HG03432 (cell line): ENCODE results near the gene DENND1A.
"Not testable (repeated sequence)": the region's sequence is repeated elsewhere in the genome, so short reads cannot be mapped to it uniquely, and the experiment has no call there.

Experiments used
- ATAC-seq: cut with Tn5 transposase; IDR thresholded peaks from one replicate; pipeline ENCODE4 v1.9.1; 2021; ENCODE audit warnings: mild to moderate bottlenecking, moderate library complexity; ENCODE audit not compliant: unreplicated experiment

The DENND1A gene

DNA sequence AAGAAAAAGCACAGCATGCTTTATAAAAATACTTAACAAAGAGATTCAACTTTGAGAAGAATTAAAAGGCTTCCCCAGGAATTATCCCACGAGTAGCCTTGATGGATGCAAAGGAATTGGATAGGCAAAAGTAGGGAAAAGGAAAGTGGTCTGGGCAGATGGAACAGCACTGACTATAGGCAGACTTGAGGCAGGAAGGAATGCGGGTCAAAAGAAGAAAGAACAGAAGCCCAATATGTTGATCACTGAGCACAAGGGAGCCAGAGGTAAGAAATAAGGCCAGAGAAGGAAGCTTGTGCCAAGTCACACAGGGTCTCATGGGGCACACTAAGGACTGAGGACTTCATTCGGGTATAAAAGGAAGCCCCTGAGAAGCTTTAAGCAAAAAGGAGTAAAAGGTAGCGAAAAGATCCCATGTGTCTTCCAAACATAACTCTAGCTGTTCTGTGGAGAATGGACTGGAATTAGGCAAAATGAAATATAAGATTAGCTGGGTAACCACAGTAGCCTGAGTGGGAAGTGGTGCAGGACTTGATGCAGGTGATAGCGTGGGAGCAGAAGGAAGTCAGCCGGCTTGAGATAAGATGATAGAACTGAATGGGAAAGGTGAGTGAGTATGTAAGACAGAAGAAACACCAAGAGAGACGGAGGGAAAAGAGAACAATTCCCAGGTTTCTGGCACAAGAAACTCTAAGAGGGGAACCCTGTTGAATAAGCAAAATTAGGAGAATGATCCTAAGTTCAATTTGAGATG is 106.6 kb downstream of the DENND1A start:
- no peak for ATAC-seq

DNA sequence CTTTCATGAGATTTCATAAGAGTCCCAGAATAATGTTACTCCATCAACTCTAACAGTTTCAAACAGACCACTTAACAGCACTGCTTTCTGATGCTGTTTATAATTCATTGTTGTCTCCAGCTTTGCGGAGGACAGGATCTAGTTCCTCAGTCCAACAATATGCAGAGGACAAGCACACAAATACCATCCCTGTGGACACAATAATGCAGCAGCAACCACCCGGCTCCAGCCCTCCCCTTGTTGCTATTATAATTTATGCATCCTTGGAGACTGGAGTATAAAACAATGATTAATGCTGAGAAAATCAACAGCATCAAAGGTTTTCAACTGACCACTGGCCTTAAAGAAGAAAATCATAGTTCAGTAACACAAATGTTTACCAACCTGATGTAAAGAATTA is 108.3 kb downstream of the DENND1A start:
- no peak for ATAC-seq

DNA sequence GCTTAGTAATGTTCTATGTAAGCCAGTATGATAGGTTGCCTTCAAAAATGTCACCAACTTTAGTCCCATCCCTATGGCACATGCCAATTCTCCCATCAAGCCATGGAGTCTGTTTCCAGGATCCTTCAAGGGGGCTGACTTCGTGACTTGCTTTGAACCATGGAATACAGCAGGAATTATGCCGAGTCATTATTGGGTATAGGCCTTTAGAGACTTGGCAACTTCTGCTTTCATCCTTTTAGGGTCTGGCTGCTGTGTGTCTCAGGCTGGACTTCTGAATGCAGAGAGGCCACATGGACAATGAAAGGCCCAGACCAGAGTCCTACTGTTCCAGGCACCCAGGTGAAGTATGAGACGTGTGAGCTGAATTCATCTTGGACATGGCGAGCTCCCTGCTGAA is 109.8 kb downstream of the DENND1A start:
- no peak for ATAC-seq

DNA sequence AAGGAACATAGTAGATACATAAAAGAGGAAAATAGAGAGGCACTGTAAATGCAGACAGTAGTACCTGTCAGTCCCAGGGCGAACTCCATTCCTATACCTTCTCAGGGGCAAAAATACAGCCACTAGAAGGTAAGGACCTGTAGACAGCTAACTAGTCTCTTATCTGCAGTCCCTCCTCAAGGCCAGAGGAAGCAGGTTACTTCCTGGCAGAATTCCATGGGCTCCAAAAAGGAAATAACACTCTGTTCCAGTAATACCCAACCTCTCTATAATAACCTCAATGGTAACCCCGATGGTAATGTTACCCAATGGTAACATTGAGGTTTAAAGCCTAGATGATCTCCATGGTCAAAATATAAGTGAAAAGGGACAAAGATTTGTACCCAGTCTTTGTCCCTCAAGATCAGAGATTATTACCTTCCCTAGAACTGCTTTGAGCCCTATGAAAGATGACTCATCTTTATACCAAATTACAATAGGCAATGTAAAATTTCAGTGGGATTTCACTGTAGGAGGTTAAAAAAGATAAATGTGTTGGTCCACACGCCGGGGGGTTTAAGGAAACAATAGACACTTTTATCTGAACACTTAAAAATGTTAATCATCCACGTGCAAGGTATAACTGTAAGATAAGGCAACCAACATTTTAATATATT is 113.0 kb downstream of the DENND1A start:
- no peak for ATAC-seq

DNA sequence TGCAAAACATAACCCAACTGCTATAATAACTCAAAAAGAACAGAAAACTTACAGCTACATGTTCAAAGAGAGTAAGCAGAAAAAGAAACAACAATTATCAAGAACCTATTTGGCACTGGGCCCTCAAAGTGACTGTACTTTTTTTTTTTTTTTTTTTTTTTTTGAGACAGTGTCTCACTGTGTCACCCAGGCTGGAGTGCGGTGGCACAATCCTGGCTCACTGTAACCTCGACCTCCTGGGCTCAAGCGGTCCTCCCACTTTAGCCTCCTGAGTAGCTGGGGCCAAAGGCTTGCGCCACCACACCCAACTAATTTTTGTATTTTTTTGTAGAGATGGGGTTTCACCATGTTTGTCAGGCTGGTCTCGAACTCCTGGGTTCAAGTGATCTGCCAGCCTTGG is 114.1 kb downstream of the DENND1A start:
- not testable (repeated sequence) for ATAC-seq

DNA sequence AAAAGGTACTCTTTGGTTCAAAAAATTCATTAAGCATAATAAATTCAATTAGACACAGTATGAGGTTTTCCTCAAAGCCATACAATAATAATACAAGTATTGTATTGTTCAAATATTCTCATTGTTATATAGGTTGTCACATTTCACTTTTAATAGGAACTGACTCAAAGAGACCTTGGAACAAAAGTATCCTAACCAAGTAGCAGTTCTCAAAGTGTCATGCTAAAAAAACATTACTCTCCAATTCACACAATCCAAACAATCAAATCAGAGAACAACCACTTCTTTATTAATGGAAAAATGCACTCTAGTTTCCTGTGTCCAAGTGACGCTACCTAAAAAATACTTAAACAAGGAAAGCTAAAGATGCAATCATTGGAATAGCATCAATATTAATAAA is 115.4 kb downstream of the DENND1A start:
- no peak for ATAC-seq

DNA sequence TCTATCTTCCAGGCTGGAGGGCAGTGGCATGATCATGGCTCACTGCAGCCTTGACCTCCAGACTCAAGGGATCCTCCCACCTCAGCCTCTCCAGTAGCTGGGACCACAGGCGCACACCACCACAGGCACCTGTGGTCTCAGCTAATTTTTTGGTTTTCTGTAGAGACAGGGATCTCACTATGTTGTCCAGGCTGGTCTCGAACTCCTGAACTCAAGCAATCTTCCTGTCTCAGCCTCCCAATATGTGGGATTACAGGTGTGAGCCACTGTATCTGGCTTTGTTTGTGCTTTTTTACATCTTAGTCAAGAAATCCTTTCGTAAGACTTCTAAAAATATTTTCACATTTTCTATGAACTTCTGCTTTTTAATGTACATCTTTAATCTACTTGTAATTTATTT is 116.9 kb downstream of the DENND1A start:
- ATAC-seq, result no peak

DNA sequence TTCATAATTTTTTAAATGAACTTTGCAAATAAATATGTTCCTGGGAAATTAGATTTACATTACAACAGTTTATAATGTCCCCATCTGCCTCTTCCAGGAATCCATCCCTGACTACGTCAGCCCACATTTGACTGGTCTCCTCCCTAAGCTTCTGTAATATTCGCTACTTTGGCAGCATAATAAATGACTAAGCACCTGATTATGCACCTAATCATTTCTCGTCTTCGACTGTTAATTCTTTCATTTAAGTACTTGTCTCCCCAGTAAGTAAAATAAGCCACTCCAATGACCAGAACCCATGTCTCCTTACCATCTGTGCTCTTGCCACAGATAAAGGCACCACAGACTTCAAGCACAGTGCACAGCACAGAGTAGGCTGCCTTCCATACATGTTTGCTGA is 122.7 kb downstream of the DENND1A start:
- no peak for ATAC-seq

DNA sequence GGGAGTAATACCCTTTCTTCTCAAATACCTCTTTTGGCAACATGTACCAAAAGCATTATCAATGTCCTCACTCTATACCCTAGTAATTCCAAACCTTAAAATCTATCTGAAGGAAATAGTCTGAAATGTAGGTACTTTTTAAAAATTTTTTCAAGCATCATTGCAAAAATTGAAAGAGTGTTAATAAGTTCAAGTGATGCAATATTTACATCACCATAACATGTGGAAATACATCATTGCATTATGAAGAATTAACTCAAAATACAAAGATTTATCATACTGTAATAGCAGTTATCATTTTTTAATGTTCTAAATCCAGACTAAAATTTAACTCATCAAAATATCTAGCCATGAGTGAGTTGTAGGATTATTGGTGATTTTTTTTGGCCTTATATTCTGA is 123.1 kb downstream of the DENND1A start:
- no peak for ATAC-seq

DNA sequence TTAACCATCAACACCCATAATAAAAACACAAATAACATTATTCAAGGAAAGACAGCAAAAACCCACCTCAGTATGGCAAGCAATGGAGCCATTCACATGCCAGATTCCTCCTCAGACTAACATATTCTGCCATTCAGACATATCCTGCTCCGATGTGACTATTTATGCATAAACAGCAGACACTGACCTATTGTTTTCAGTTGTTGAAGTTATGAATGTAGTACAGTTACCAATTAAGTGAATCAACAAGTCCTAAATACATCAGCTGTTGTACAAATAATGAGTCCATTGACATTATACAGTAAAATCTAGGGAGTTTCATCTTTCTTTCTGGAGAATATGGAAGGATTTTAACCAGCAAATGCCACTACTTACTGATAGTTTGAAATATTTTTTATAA is 131.7 kb downstream of the DENND1A start:
- no peak for ATAC-seq

DNA sequence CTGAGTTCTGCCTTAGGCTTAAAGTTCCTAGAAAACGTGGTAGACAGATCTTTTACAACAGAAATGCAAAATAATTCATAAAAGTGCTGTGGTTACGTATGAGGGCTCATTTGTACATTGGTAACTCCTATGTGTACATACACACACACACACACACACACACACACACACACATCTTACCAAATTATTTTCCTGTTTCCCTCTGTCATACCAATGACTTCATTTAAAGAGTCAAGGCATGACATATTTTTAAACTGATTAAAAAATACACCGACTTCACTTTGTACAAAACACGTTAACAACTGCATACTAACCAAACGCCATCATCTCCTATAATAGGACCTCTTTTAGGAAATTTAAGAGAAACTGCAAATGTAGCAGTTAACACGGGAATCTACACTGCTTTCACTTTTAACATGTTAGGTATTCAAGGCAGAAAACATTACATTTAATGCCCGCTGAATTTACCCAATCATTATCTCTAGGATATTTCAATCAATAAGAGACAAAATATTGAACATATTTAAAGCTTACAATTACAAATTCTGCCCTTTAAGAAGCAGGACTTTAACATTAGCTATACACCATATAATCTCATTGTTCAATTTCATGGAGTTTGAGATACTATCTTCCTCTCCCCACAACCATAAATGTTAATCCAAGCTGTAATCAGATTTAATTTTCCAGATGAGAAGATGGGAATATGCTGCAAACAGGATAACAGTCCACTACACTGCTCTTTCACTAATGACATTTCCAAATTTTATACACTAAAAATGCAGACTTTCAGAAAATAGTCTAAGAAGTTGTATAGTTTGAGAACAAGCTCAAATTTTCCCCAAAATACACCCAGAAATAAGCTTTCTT is 133.1 kb downstream of the DENND1A start:
- no peak for ATAC-seq

DNA sequence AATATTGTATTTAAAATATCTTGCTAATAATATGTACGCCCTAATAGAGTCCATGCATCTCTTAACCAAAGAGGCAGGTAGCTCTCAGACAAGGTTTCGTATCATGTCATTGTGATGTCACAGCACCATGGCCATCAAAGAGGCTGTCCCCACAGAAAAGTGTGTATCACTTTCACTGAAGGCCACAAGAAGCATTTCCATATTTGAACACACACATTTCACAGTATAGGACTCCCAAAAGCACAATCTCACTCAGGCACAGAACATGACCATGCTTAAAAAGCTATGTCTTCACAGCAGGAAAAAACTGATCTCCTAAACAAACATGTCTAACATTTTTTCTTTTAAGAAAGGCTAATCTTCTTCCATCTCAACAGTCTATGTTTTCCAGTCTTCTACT is 133.8 kb downstream of the DENND1A start:
- no peak for ATAC-seq

DNA sequence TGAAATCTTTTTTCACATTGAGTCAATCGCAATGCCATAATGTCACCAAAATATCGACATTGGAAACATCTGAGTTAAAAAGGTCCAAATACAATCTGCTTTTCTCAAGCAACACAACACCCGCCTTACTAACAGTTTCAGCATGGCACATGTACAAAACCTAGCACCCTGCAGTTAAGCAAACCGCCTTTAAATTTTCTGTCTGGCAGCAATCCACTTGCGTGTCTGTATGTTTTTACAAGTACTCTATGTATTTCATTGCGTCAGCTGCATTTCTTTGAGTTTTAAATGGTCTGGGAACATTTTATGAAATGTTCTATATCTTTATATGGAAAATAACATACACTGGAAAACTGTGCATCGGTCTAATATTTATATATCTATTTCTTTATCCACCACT is 134.6 kb downstream of the DENND1A start:
- no peak for ATAC-seq

DNA sequence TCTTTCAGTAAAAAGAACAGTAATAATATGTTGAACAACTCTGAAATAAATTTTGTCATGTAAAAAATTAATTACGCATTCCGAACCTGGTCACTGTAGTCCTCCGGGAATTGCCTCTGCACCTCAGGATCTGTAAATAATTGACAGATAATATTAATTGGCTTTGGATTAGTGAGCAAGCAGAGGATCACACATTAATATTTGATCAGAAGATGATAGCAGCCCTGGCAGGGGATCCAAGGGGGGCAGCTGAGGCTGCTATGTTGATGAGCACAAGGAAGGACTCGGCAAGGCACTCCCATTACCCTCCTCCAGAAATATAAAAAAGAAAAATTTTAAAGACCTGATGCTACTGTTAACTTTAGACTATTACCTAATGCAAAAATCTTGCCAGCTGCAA is 137.4 kb downstream of the DENND1A start:
- ATAC-seq, result no peak

DNA sequence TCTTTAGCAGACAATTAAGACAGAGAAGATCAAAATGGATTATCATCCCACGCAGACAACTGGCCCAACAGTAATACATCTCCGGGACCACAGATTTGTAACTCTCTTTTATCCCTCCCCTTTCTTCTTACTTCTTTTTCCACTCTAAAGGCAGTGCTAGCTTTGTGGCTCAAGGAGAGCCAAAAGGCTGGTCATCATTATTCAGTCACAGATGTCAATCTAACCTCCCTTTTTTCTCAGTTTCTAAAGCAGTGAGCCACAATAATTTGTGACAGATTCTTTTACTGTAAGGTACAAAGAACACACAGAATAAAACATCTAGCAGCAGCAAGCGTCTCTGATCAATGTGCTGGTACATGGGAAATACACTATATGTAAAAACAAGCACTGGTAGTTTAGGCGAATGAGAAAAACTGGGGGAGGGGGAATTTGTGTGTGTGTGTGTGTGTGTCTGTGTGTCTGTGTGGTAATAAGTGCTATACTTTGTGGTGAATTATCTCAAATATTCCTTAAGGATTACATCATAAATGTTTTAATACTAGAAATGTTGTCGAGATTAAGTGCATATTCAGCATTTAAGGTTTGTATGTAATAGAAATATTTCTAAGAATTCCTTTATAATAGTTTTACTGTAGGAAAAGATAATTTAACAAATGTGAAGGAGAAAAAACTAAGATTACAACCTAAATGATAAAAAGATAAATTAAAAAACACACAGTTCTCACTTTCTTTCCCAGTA is 140.2 kb downstream of the DENND1A start:
- ATAC-seq, result no peak

DNA sequence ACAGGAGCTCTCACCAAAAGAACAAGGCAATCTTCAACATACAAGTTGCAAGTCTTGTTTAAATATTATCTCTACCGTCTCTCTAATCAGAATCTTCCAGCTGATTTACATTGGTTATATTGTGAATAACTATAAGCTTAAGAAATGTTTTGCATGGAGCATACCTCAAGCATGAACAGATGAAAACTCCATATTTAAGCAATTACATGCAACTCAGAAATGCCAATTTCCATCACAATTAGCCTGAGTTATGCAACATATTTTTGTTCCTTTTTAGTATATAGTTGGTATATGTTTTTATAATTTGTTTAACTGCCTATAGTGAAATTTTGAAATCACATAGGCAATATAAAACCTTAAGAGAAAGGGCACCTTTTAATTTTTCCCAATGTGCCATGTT is 142.5 kb downstream of the DENND1A start:
- ATAC-seq, result no peak

DNA sequence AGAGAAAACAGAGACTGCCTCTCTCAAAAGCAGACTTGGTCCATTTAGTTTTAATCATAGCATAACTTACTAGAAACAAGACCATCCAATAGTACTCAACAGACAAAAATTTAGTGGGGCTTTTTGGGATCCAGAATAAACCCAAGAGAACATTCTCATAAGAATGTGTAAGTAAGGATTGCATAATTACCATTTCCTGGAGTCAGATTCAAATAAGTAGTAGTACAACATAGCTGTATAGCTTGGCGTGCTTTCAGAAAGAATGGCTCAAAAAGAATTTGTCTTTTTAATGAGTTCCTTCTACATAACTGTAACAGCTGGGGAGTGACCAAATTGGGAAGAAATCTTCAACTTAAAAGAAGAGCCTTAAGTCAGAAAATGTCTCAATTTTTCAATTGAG is 145.4 kb downstream of the DENND1A start:
- no peak for ATAC-seq

DNA sequence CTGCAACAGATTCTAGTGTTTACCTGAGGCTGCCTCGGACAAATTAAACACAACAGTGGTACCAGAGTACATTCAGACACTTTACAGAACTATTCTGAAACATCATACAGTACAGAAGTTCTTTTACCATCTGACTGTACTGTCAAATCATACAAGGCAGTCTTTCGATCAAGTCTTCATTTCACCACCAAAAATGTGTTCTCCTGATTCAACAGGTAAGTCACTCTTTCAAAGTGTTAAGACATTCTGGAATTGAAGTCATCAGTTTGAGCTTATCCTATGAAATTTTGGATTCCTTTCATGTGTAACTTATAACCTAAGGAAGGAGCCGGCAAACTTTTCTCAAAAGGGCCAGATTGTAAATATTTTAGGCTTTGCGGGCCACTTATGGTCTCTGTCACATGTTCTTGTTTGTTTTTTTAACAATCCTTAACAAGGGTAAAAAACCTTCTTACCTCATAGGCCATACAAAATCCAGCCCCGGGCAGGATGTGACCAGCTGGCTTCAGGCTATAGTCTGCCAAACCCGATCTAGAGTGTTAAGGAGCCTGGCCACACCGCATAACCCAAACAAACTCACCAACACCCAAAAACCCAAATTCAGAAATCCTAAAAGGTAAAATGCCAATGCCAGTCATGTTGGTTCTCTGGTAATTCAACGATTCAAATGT is 151.6 kb downstream of the DENND1A start:
- ATAC-seq, result no peak

DNA sequence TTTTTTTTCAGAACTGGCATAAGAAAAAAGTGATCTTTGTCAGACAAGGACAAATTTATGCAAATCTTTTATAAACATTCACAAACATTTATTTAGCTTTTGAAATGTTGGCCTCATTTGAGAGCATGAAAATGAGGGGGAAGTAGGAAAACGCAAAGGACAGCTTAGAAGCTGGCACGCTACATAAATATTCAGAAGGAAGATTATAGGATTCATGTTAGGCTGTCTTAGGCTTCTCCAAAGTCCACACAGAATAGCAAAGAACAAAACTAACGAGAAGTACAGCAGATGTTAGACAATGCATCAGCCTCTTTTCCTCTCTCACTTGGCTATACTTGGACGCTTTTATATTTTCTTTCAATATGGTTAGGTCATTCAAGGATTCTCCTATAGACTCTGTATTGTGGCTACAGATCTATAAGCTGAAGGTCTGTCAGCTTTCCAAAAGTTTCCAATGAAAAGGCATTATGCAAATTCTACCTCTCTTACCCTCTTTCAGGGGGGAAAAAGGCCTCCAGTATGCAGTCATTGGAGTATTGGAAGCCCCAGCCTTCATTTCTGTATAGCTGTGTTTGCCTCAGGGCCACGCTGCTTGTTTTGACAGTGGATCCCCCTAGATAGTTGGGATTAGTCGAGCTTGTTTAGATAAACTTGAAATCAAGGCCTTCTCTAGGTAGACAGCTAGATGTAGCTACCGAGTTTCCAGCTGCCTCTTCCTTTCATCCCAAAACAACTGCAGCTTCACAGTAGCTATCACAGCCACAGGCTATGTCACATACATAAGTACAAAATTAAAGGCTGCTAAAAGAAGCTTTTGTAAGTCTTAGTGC is 153.0 kb downstream of the DENND1A start:
- no peak for ATAC-seq
